HG03342 (cell line): ENCODE results near the gene SEMA3C.
A peak's percentile ranks its signal among the peaks of the same experiment; 100 is the strongest.

Source experiments
- ATAC-seq: cut with Tn5 transposase; IDR thresholded peaks from one replicate; pipeline ENCODE4 v1.9.1; 2021; ENCODE audit warnings: mild to moderate bottlenecking, moderate library complexity; ENCODE audit not compliant: unreplicated experiment

Gene SEMA3C

GRCh38 chr7:80858141-80858903 is 60.5 kb downstream of the SEMA3C start:
- peak; percentile 76 for ATAC-seq

- no peak for ATAC-seq
Observed at GRCh38 chr7:80856769-80857168, 62.1 kb downstream of the SEMA3C start.

GRCh38 chr7:80851896-80852476 is 66.9 kb downstream of the SEMA3C start:
- ATAC-seq = no peak

- no peak for ATAC-seq
Observed at GRCh38 chr7:80848841-80849240, 70.0 kb downstream of the SEMA3C start.

GRCh38 chr7:80847895-80848294 is 71.0 kb downstream of the SEMA3C start:
- ATAC-seq = no peak

GRCh38 chr7:80847027-80847426 is 71.8 kb downstream of the SEMA3C start:
- no peak for ATAC-seq

- ATAC-seq = no peak
Observed at GRCh38 chr7:80844916-80845315, 73.9 kb downstream of the SEMA3C start.

GRCh38 chr7:80843018-80843677 is 75.7 kb downstream of the SEMA3C start:
- no peak for ATAC-seq

- no peak for ATAC-seq
Observed at GRCh38 chr7:80842022-80842790, 76.6 kb downstream of the SEMA3C start.

- no peak for ATAC-seq
Observed at GRCh38 chr7:80841423-80841955, 77.4 kb downstream of the SEMA3C start.

- ATAC-seq = no peak
Observed at GRCh38 chr7:80840681-80841080, 78.2 kb downstream of the SEMA3C start.

GRCh38 chr7:80839855-80840254 is 79.0 kb downstream of the SEMA3C start:
- ATAC-seq = no peak

- no peak for ATAC-seq
Observed at GRCh38 chr7:80838643-80839042, 80.2 kb downstream of the SEMA3C start.

GRCh38 chr7:80837345-80837744 is 81.5 kb downstream of the SEMA3C start:
- ATAC-seq = no peak

- no peak for ATAC-seq
Observed at GRCh38 chr7:80835251-80835650, 83.6 kb downstream of the SEMA3C start.

GRCh38 chr7:80833289-80834268 is 85.3 kb downstream of the SEMA3C start:
- no peak for ATAC-seq

GRCh38 chr7:80832006-80832405 is 86.8 kb downstream of the SEMA3C start:
- no peak for ATAC-seq

- ATAC-seq = no peak
Observed at GRCh38 chr7:80830584-80831285, 88.1 kb downstream of the SEMA3C start.

GRCh38 chr7:80830010-80830409 is 88.8 kb downstream of the SEMA3C start:
- ATAC-seq = no peak
